Erythroblast (primary cell): ENCODE results near the gene TP53TG5.

Experiments used
- GATA1 ChIP-seq: IDR thresholded peaks from 2 replicates; pipeline ENCODE4 v1.6.1; 2011; ENCODE audit warnings: low read depth, mild to moderate bottlenecking, control low read depth, low read length, moderate library complexity
- POLR2A ChIP-seq: IDR thresholded peaks from 2 replicates; pipeline ENCODE4 v1.6.1; 2011; ENCODE audit warnings: mild to moderate bottlenecking, low read length

- TF ChIP-seq POLR2A: no peak
- TF ChIP-seq GATA1: no peak
Measured at GRCh38 chr20:45405571-45406259, 27.6 kb upstream of the TP53TG5 start.
